H1 (cell line): ENCODE data around the gene KCNJ2. TPM values are rescaled to one million over a fixed set of nuclear protein-coding genes. Genes with fewer than 3 reads are reported as not detected.

Source experiments
- CTCF ChIA-PET: fragments of 300-600 bp; sonication (Branson Sonifier 250); formaldehyde crosslinking; loops from one replicate; lab custom pipeline; 2021; ENCODE audit not compliant: partially characterized antibody; lab: Charles Lee
- POLR2A ChIA-PET: fragments of 300-600 bp; sonication (Branson Sonifier 250); formaldehyde crosslinking; loops from one replicate; lab custom pipeline; 2021; ENCODE audit warnings: inconsistent platforms; ENCODE audit not compliant: partially characterized antibody; lab: Charles Lee
- DNase-seq, 2 experiments: peaks; one replicate each; pipeline versions ENCODE4 v3.0.0 to v3.0.0-alpha.2; 2010 to 2022; ENCODE audit warnings: low spot score in 2 of 2, low read depth in 1 of 2, mixed read lengths in 1 of 2
- FAIRE-seq: peaks from 2 replicates; lab custom pipeline; 2011; peaks lifted over from hg19 to GRCh38; lab: Jason Lieb, UNC
- H2AFZ ChIP-seq: 2 replicates; pipeline ENCODE4 v1.8.1; 2012; ENCODE audit warnings: low read length, inconsistent platforms
- H2AK5ac ChIP-seq: 2 replicates; pipeline ENCODE4 v1.6.1; 2013; ENCODE audit warnings: low read depth, low read length
- H2BK120ac ChIP-seq: replicated peaks from 2 replicates; pipeline ENCODE3; 2013; ENCODE audit warnings: low read depth, low read length, inconsistent platforms
- H2BK12ac ChIP-seq: 2 replicates; pipeline ENCODE4 v1.6.1; 2013; ENCODE audit warnings: low read depth, low read length
- H2BK15ac ChIP-seq: 2 replicates; pipeline ENCODE4 v1.6.1; 2013; ENCODE audit warnings: low read length
- H2BK20ac ChIP-seq: 2 replicates; pipeline ENCODE4 v1.6.1; 2013; ENCODE audit warnings: low read length
- H2BK5ac ChIP-seq: 2 replicates; pipeline ENCODE4 v1.6.1; 2013; ENCODE audit warnings: low read depth, low read length
- H3K14ac ChIP-seq: 2 replicates; pipeline ENCODE4 v1.6.1; 2013; ENCODE audit warnings: inconsistent platforms; ENCODE audit not compliant: insufficient read length
- H3K18ac ChIP-seq: 2 replicates; pipeline ENCODE4 v1.6.1; 2013; ENCODE audit warnings: low read length; ENCODE audit errors: extremely low read depth
- H3K23ac ChIP-seq: 2 replicates; pipeline ENCODE4 v1.6.1; 2013; ENCODE audit warnings: inconsistent platforms; ENCODE audit not compliant: insufficient read length
- H3K23me2 ChIP-seq: 2 replicates; pipeline ENCODE4 v1.6.1; 2013; ENCODE audit warnings: low read depth, low read length
- H3K27ac ChIP-seq: 2 replicates; pipeline ENCODE4 v1.6.1; 2011; ENCODE audit warnings: low read depth, low read length, inconsistent platforms
- H3K27me3 ChIP-seq, 4 experiments: replicated peaks in 1 of 4; 1 replicate in 1 of 4; 2 replicates in 3 of 4; pipeline versions ENCODE4 v1.6.1 to v1.8.1; 2011 to 2013; ENCODE audit warnings: low read length in 3 of 4, mild to moderate bottlenecking in 3 of 4, inconsistent platforms in 2 of 4, mixed read lengths in 2 of 4, moderate library complexity in 1 of 4; ENCODE audit not compliant: control insufficient read depth in 3 of 4, insufficient read depth in 3 of 4; ENCODE audit errors: extremely low read depth in 1 of 4
- H3K36me3 ChIP-seq, 4 experiments: 2 replicates each; pipeline versions ENCODE4 v1.6.1 to v1.8.1; 2011 to 2013; ENCODE audit warnings: mild to moderate bottlenecking in 4 of 4, low read length in 3 of 4, moderate library complexity in 2 of 4, control low read depth in 1 of 4, inconsistent platforms in 1 of 4; ENCODE audit not compliant: insufficient read depth in 4 of 4, control insufficient read depth in 2 of 4
- H3K4ac ChIP-seq: replicated peaks from 2 replicates; pipeline ENCODE3; 2013; ENCODE audit warnings: low read length, low read depth, mixed read lengths, inconsistent platforms; ENCODE audit not compliant: insufficient read length
- H3K4me1 ChIP-seq, 4 experiments: replicated peaks in 1 of 4; 1 replicate in 1 of 4; 2 replicates in 3 of 4; pipeline versions ENCODE4 v1.6.1 to v1.8.1; 2011 to 2013; ENCODE audit warnings: low read length in 3 of 4, inconsistent platforms in 2 of 4, mixed read lengths in 1 of 4; ENCODE audit not compliant: insufficient read depth in 4 of 4, control insufficient read depth in 3 of 4
- H3K4me2 ChIP-seq, 2 experiments: 2 replicates each; pipeline versions ENCODE4 v1.6.1 to v1.8.1; 2011 to 2013; ENCODE audit warnings: low read depth in 2 of 2, low read length in 2 of 2, control low read depth in 1 of 2, inconsistent platforms in 1 of 2, mild to moderate bottlenecking in 1 of 2; ENCODE audit not compliant: insufficient read depth in 1 of 2
- H3K4me3 ChIP-seq, 4 experiments: fragments of 200-600, 300-600 bp in 1 of 4; sonication (generic), shearing (Covaris generic), sonication (Bioruptor Twin) in 1 of 4; 2 replicates each; pipeline versions ENCODE4 v1.5.1 to v1.8.1; 2011 to 2016; ENCODE audit warnings: low read length in 4 of 4, low read depth in 3 of 4, control low read depth in 2 of 4, inconsistent platforms in 2 of 4, mild to moderate bottlenecking in 2 of 4, mixed read lengths in 1 of 4, moderate library complexity in 1 of 4; ENCODE audit not compliant: insufficient read depth in 2 of 4; ENCODE audit errors: extremely low read depth in 1 of 4
- H3K56ac ChIP-seq: replicated peaks from 2 replicates; pipeline ENCODE3; 2013; ENCODE audit warnings: low read depth, mild to moderate bottlenecking, mixed read lengths, low read length, inconsistent platforms; ENCODE audit not compliant: insufficient read length
- H3K79me1 ChIP-seq: 2 replicates; pipeline ENCODE4 v1.6.1; 2013; ENCODE audit warnings: low read depth, low read length, control low read depth
- H3K79me2 ChIP-seq, 2 experiments: 2 replicates each; pipeline versions ENCODE4 v1.6.1 to v1.8.1; 2012 to 2013; ENCODE audit warnings: low read length in 2 of 2, mild to moderate bottlenecking in 2 of 2, inconsistent platforms in 1 of 2; ENCODE audit not compliant: insufficient read depth in 2 of 2, control insufficient read depth in 1 of 2
- H3K9ac ChIP-seq, 4 experiments: replicated peaks in 1 of 4; 1 replicate in 1 of 4; 2 replicates in 3 of 4; pipeline versions ENCODE4 v1.6.1 to v1.8.1; 2011 to 2013; ENCODE audit warnings: low read depth in 3 of 4, low read length in 3 of 4, control low read depth in 2 of 4, mild to moderate bottlenecking in 2 of 4, moderate library complexity in 2 of 4, inconsistent platforms in 1 of 4; ENCODE audit errors: extremely low read depth in 1 of 4
- H3K9me3 ChIP-seq, 2 experiments: 2 replicates each; pipeline versions ENCODE4 v1.6.1 to v1.8.1; 2012 to 2013; ENCODE audit warnings: mild to moderate bottlenecking in 2 of 2, moderate library complexity in 2 of 2, control low read depth in 1 of 2, inconsistent platforms in 1 of 2, low read depth in 1 of 2, low read length in 1 of 2, mixed read lengths in 1 of 2; ENCODE audit not compliant: insufficient read depth in 2 of 2
- H4K20me1 ChIP-seq, 2 experiments: replicated peaks in 1 of 2; 2 replicates each; pipeline versions ENCODE3 to v1.8.1; 2011 to 2013; ENCODE audit warnings: inconsistent platforms in 2 of 2, low read length in 2 of 2, mild to moderate bottlenecking in 1 of 2; ENCODE audit not compliant: insufficient read depth in 2 of 2, control insufficient read depth in 1 of 2
- H4K5ac ChIP-seq: 2 replicates; pipeline ENCODE4 v1.6.1; 2013; ENCODE audit warnings: low read length, low read depth, mixed read lengths, inconsistent platforms; ENCODE audit not compliant: insufficient read length
- H4K8ac ChIP-seq: 2 replicates; pipeline ENCODE4 v1.8.0; 2013; ENCODE audit warnings: mild to moderate bottlenecking, moderate library complexity, low read length, inconsistent platforms; ENCODE audit not compliant: insufficient read depth; ENCODE audit errors: extremely low read depth
- H4K91ac ChIP-seq: replicated peaks from 2 replicates; pipeline ENCODE3; 2013; ENCODE audit warnings: low read length, mixed read lengths, inconsistent platforms; ENCODE audit not compliant: insufficient read length
- ASH2L ChIP-seq: fragments of 200-600, 300-600 bp; sonication (generic); IDR thresholded peaks from one replicate; pipeline ENCODE4 v1.7.1; 2017; ENCODE audit warnings: low read length
- CBX5 ChIP-seq: fragments of 300-800, 300-1000 bp; sonication (generic); IDR thresholded peaks from 2 replicates; pipeline ENCODE4 v1.7.1; 2016; ENCODE audit warnings: antibody characterized with exemption, low read length, low read depth
- HDAC2 ChIP-seq, 2 experiments: fragments of 300-600 bp in 1 of 2; sonication (generic) in 1 of 2; IDR thresholded peaks; 2 replicates each; pipeline ENCODE4 v1.6.1; 2011 to 2012; ENCODE audit warnings: low read depth in 2 of 2, low read length in 2 of 2, mild to moderate bottlenecking in 2 of 2, moderate library complexity in 2 of 2, borderline replicate concordance in 1 of 2, inconsistent platforms in 1 of 2
- MAFK ChIP-seq: IDR thresholded peaks from 2 replicates; pipeline ENCODE4 v1.6.1; 2012; ENCODE audit warnings: low read depth, mild to moderate bottlenecking, improper control_type of control experiment, low read length
- NANOG ChIP-seq: IDR thresholded peaks from 2 replicates; pipeline ENCODE4 v1.6.1; 2011; ENCODE audit warnings: low read length, low read depth, mild to moderate bottlenecking, inconsistent platforms; ENCODE audit not compliant: insufficient read depth, poor library complexity, severe bottlenecking
- RFX5 ChIP-seq: IDR thresholded peaks from 2 replicates; pipeline ENCODE4 v1.6.1; 2011; ENCODE audit warnings: low read depth, low read length, improper control_type of control experiment, borderline replicate concordance
- SP1 ChIP-seq: IDR thresholded peaks from 2 replicates; pipeline ENCODE4 v1.6.1; 2011; ENCODE audit warnings: low read depth, low read length
- ZNF274 ChIP-seq: IDR thresholded peaks from 2 replicates; pipeline ENCODE4 v1.7.0; 2012; ENCODE audit warnings: low read length, borderline replicate concordance; ENCODE audit errors: extremely low read depth
- WGBS, 2 experiments: shearing (Covaris generic) in 1 of 2; methylation state at CpG; one replicate each; pipeline versions ENCODE4 v1.1.6 to v1.1.7; 2013 to 2015; ENCODE audit warnings: low lambda C conversion rate in 2 of 2, mixed read lengths in 2 of 2, inconsistent platforms in 1 of 2, low coverage in 1 of 2, missing lambda C conversion rate in 1 of 2; ENCODE audit not compliant: insufficient replicate concordance in 2 of 2, insufficient coverage in 1 of 2, insufficient read length in 1 of 2; ENCODE audit errors: extremely low coverage in 1 of 2, missing lambda C conversion rate in 1 of 2; 5-methylcytosine and 5-hydroxymethylcytosine counted together
- polyA plus RNA-seq, 7 experiments: library from polyadenylated mRNA; depleted of rRNA in 3 of 7; stranded (reverse) in 5 of 7; unstranded in 2 of 7; fragments of >200 nt in 5 of 7; fragments of 200-250 nt in 2 of 7; gene quantifications; 1 replicate in 5 of 7; 2 replicates in 1 of 7; 4 replicates in 1 of 7; pipeline versions ENCODE4 v1.2.1 to v1.2.3, GENCODE V29; 2011 to 2013; ENCODE audit warnings: missing spikeins in 2 of 7, mixed read lengths in 2 of 7
- total RNA-seq: library from RNA; stranded (reverse); fragmentation: NEBNext Ultra II Directional; extraction: Animal tissue kit (Norgen Biotek cat#: 25700); gene quantifications from 2 replicates; pipeline ENCODE4 v1.2.1, GENCODE V29; 2021
- TF ChIP-seq, protein P1 (sequence below): IDR thresholded peaks from 2 replicates; pipeline ENCODE4 v1.6.1; 2012; ENCODE audit warnings: inconsistent platforms

The KCNJ2 gene
- total and polyA plus RNA-seq, 2 of the 8 experiments (the other 6 are each of a cell fraction or from before 2014, with no cell fraction given), result 0.23 to 0.76 TPM

DNA sequence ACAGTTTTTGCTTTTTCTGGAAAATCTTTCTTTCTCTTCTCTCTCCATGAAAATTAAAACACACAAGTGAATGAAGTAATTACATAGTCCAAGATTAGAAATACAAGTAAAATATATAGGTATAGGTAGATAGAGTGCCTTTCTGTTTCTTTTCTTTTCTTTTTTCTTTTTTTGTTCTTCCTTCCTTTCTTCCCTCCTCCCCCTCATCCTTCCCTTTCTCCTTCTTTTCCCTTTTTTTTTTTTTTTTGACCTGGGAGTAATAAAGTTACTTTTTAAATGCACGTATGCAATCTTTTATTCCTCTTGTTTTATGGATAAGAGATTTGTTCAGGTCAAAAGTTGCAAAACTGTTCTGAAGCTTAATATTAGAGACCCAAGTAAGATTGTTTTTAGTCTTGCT is 34.6 kb upstream of the KCNJ2 start:
- no peak overlapping the region for H2AK5ac ChIP-seq
- H3K23me2 ChIP-seq, result no peaks in the 10 kb centered on the region; the same call in 1 of the 2 replicates
- H4K5ac ChIP-seq, result no peak overlapping the region
- 88% methylated on average over 1 of the region's 1 CpG; no CpG with 5 or more reads in 1 of the 2 experiments for WGBS, 2 experiments
- H3K4me1 ChIP-seq, result no peaks in the 10 kb centered on the region; a peak in 1 of 7 replicates
- no peak overlapping the region for H4K8ac ChIP-seq
- H2AFZ ChIP-seq, result no peak overlapping the region
- POLR2A ChIA-PET, result no interaction called here
- 0 out of 4 replicates have a peak, but pooled peaks cover 0 to 3% of the 10 kb centered on the region in 2 experiments for H3K9me3 ChIP-seq
- no peaks in the 10 kb centered on the region for H4K20me1 ChIP-seq
- no peak overlapping the region for H2BK120ac ChIP-seq
- CTCF ChIA-PET, result no interaction called here
- no peak overlapping the region for H3K4ac ChIP-seq
- H3K18ac ChIP-seq, result no peak overlapping the region
- H2BK5ac ChIP-seq, result no peak overlapping the region
- no peak overlapping the region for H3K9ac ChIP-seq
- H3K79me2 ChIP-seq, result no peaks in the 10 kb centered on the region
- no peak overlapping the region for H4K91ac ChIP-seq
- H3K27ac ChIP-seq, result no peak overlapping the region
- H3K14ac ChIP-seq, result no peak overlapping the region
- FAIRE-seq (no peak), DNase-seq (no peak)
- H3K23ac ChIP-seq, result no peak overlapping the region
- H3K36me3 ChIP-seq, result no peaks in the 10 kb centered on the region
- H3K4me2 ChIP-seq, result no peak overlapping the region
- no peaks in the 10 kb centered on the region for H3K79me1 ChIP-seq
- no peak overlapping the region for H2BK12ac ChIP-seq
- no peak overlapping the region for H3K4me3 ChIP-seq
- no peaks in the 10 kb centered on the region for H3K27me3 ChIP-seq
- H2BK20ac ChIP-seq, result no peak overlapping the region
- H3K56ac ChIP-seq, result no peak overlapping the region
- no peak overlapping the region for H2BK15ac ChIP-seq
- TF ChIP-seq HDAC2 (IDR thresholded peaks at IDR 0.05; ENCODE audit: borderline replicate concordance in 1 of 2, low read depth in 2 of 2, low read length in 2 of 2), result no peak
- no peak for TF ChIP-seq ASH2L
- no peak for TF ChIP-seq NANOG
- no peak for TF ChIP-seq MAFK
- no peak for TF ChIP-seq CBX5
- TF ChIP-seq, protein P1, sequence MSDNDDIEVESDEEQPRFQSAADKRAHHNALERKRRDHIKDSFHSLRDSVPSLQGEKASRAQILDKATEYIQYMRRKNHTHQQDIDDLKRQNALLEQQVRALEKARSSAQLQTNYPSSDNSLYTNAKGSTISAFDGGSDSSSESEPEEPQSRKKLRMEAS, result no peak
- TF ChIP-seq ZNF274, result no peak
- no peak for TF ChIP-seq SP1
- no peak for TF ChIP-seq RFX5
